GM12878 (cell line): ENCODE data around the gene RHBDF2. TPM values are rescaled to one million over a fixed set of nuclear protein-coding genes. Genes with fewer than 3 reads are reported as not detected.
A peak's percentile ranks its signal among the peaks of the same experiment; 100 is the strongest.

Source experiments
- ATAC-seq: fragments of 200-7000 bp; cut with Tn5 transposase; 3 replicates; pipeline ENCODE4 v1.9.1; 2020; ENCODE audit warnings: mild to moderate bottlenecking, moderate library complexity
- BruUV-seq: library from RNA; stranded (reverse); fragments of 400-500 nt; replicated peaks from 2 replicates; lab custom pipeline; 2021; lab: Mats Ljungman, UMichigan
- CTCF ChIA-PET: fragments of 300-600 bp; sonication (Branson Sonifier 250); formaldehyde crosslinking; extraction: SDS; loops from one replicate; lab custom pipeline; 2021; ENCODE audit warnings: inconsistent platforms; lab: Yijun Ruan, JAX
- POLR2A ChIA-PET: fragments of 350-600 bp; formaldehyde crosslinking; extraction: SDS; loops from one replicate; lab custom pipeline; 2021; ENCODE audit warnings: inconsistent platforms; lab: Charles Lee
- RAD21 ChIA-PET: fragments of 300-600 bp; sonication (Branson Sonifier 250); formaldehyde crosslinking; loops from one replicate; lab custom pipeline; 2023; ENCODE audit warnings: antibody characterized with exemption; ENCODE audit not compliant: unreplicated experiment; lab: Charles Lee
- SMC1A ChIA-PET: fragments of 300-600 bp; sonication (Branson Sonifier 250); formaldehyde crosslinking; loops from one replicate; lab custom pipeline; 2023; ENCODE audit not compliant: unreplicated experiment, uncharacterized antibody; lab: Charles Lee
- DNase-seq: peaks from one replicate; pipeline ENCODE4 v3.0.0-alpha.2; 2011; ENCODE audit warnings: low read depth, low spot score
- FAIRE-seq: peaks from 3 replicates; lab custom pipeline; 2011; peaks lifted over from hg19 to GRCh38; lab: Jason Lieb, UNC
- H2AFZ ChIP-seq: 2 replicates; pipeline ENCODE4 v1.6.0; 2011; ENCODE audit warnings: low read depth, low read length, control low read depth; ENCODE audit not compliant: control insufficient read depth
- H3K27ac ChIP-seq: 2 replicates; pipeline ENCODE4 v1.5.1; 2011; ENCODE audit warnings: control low read depth; ENCODE audit not compliant: control insufficient read depth, insufficient read depth
- H3K27me3 ChIP-seq, 2 experiments: replicated peaks in 1 of 2; 2 replicates each; pipeline versions ENCODE4 v1.6.0 to v1.6.1; 2011; ENCODE audit warnings: low read length in 1 of 2; ENCODE audit not compliant: control insufficient read depth in 2 of 2, insufficient read depth in 2 of 2
- H3K36me3 ChIP-seq, 2 experiments: 2 replicates each; pipeline ENCODE4 v1.5.1; 2011; ENCODE audit warnings: low read length in 1 of 2; ENCODE audit not compliant: control insufficient read depth in 2 of 2, insufficient read depth in 2 of 2
- H3K4me1 ChIP-seq: 2 replicates; pipeline ENCODE4 v1.6.1; 2011; ENCODE audit warnings: mild to moderate bottlenecking, low read length, moderate library complexity, mixed read lengths; ENCODE audit not compliant: control insufficient read depth, insufficient read depth
- H3K4me2 ChIP-seq: 2 replicates; pipeline ENCODE4 v1.6.0; 2011; ENCODE audit warnings: control low read depth; ENCODE audit not compliant: control insufficient read depth, insufficient read depth
- H3K4me3 ChIP-seq: fragments of 200-600 bp; sonication (generic); 2 replicates; pipeline ENCODE4 v1.5.1; 2016
- H3K79me2 ChIP-seq: 2 replicates; pipeline ENCODE4 v1.6.0; 2011; ENCODE audit warnings: low read length; ENCODE audit not compliant: control insufficient read depth, insufficient read depth
- H3K9ac ChIP-seq: 2 replicates; pipeline ENCODE4 v1.8.0; 2011; ENCODE audit warnings: low read length, control low read depth, mixed read lengths; ENCODE audit not compliant: control insufficient read depth, insufficient read depth
- H3K9me3 ChIP-seq: replicated peaks from 3 replicates; pipeline ENCODE4 v1.5.1; 2011; ENCODE audit warnings: mild to moderate bottlenecking, low read length; ENCODE audit not compliant: control insufficient read depth, insufficient read depth
- H4K20me1 ChIP-seq: 2 replicates; pipeline ENCODE4 v1.6.0; 2011; ENCODE audit not compliant: control insufficient read depth, insufficient read depth
- ATF7 ChIP-seq: fragments of 450-650 bp; IDR thresholded peaks from 2 replicates; pipeline ENCODE4 v1.6.1; 2016; ENCODE audit warnings: low read depth, mild to moderate bottlenecking
- CHD4 ChIP-seq: fragments of 200-600 bp; sonication (generic); IDR thresholded peaks from 2 replicates; pipeline ENCODE4 v1.6.1; 2016; ENCODE audit warnings: mild to moderate bottlenecking
- CREB1 ChIP-seq: IDR thresholded peaks from 2 replicates; pipeline ENCODE4 v1.6.1; 2012; ENCODE audit warnings: low read depth, mild to moderate bottlenecking, inconsistent platforms
- IKZF2 ChIP-seq, 2 experiments: fragments of 450-650 bp; IDR thresholded peaks; 2 replicates each; pipeline ENCODE4 v1.6.1; 2017; ENCODE audit warnings: mild to moderate bottlenecking in 2 of 2, moderate library complexity in 2 of 2
- MEF2B ChIP-seq: fragments of 450-650 bp; IDR thresholded peaks from 2 replicates; pipeline ENCODE4 v1.6.1; 2018; ENCODE audit warnings: mild to moderate bottlenecking, moderate library complexity; ENCODE audit not compliant: partially characterized antibody, poor library complexity, severe bottlenecking
- MTA3 ChIP-seq: IDR thresholded peaks from 2 replicates; pipeline ENCODE4 v1.6.1; 2012; ENCODE audit warnings: low read length, inconsistent platforms, borderline replicate concordance
- NBN ChIP-seq: fragments of 450-650 bp; IDR thresholded peaks from 2 replicates; pipeline ENCODE4 v1.6.1; 2016
- NFIC ChIP-seq: IDR thresholded peaks from 2 replicates; pipeline ENCODE4 v1.6.1; 2012; ENCODE audit warnings: low read depth, mild to moderate bottlenecking, inconsistent platforms, low read length, moderate library complexity
- NFYB ChIP-seq: IDR thresholded peaks from 2 replicates; pipeline ENCODE4 v1.6.1; 2011; ENCODE audit warnings: low read depth, mild to moderate bottlenecking, low read length, improper control_type of control experiment, moderate library complexity; ENCODE audit not compliant: insufficient read depth
- RUNX3 ChIP-seq: IDR thresholded peaks from 2 replicates; pipeline ENCODE4 v1.6.1; 2012; ENCODE audit warnings: low read length, inconsistent platforms
- SMAD1 ChIP-seq: fragments of 450-650 bp; IDR thresholded peaks from 2 replicates; pipeline ENCODE4 v1.6.1; 2018; ENCODE audit warnings: mild to moderate bottlenecking, low read depth; ENCODE audit not compliant: partially characterized antibody
- SP1 ChIP-seq: IDR thresholded peaks from one replicate; pipeline ENCODE4 v1.6.1; 2011; ENCODE audit warnings: low read depth, low read length
- TARDBP ChIP-seq: IDR thresholded peaks from 2 replicates; pipeline ENCODE4 v1.6.1; 2016; ENCODE audit warnings: borderline replicate concordance
- YY1 ChIP-seq: IDR thresholded peaks from 2 replicates; pipeline ENCODE4 v1.6.1; 2011; ENCODE audit warnings: low read depth, mild to moderate bottlenecking, low read length
- ZNF384 ChIP-seq: IDR thresholded peaks from 2 replicates; pipeline ENCODE4 v1.6.1; 2012; ENCODE audit warnings: low read depth, mild to moderate bottlenecking, low read length, improper control_type of control experiment, borderline replicate concordance
- WGBS: methylation state at CpG from one replicate; pipeline ENCODE4 v1.1.6; 2016; ENCODE audit warnings: low lambda C conversion rate; ENCODE audit not compliant: insufficient replicate concordance, insufficient coverage; ENCODE audit errors: missing lambda C conversion rate; 5-methylcytosine and 5-hydroxymethylcytosine counted together
- in situ Hi-C: fragments of 300-500 bp; cut with MboI; formaldehyde crosslinking; loops from 9 replicates; pipeline ENCODE4 v1.14.3; 2018; ENCODE audit warnings: mixed read lengths
- intact Hi-C: fragments of 100-400 bp; cut with micrococcal nuclease; formaldehyde crosslinking; loops from one replicate; pipeline ENCODE4 v1.14.2; 2022; ENCODE audit not compliant: unreplicated experiment
- polyA plus RNA-seq, 11 experiments: library from polyadenylated mRNA; depleted of rRNA in 4 of 11; unstranded in 6 of 11; stranded (reverse) in 5 of 11; fragments of >200 nt; fragmentation: Nextera tagmentation in 4 of 11; fragmentation: Illumina TruSeq in 1 of 11; extraction: Ambion mirVana in 4 of 11; extraction: Trizol in 1 of 11; gene quantifications; 1 replicate in 1 of 11; 2 replicates in 10 of 11; pipeline versions ENCODE4 v1.2.1 to v1.2.3, GENCODE V29; 2011 to 2016; ENCODE audit warnings: inconsistent platforms in 2 of 11, missing spikeins in 2 of 11, low read depth in 1 of 11
- total RNA-seq, 4 experiments: library from RNA; depleted of rRNA in 3 of 4; stranded (reverse); fragments of >200 nt in 3 of 4; fragmentation: Illumina TruSeq in 1 of 4; extraction: Trizol in 1 of 4; gene quantifications; 2 replicates each; pipeline versions ENCODE4 v1.2.1 to v1.2.3, GENCODE V29; 2013 to 2021

RHBDF2 gene
- total and polyA plus RNA-seq, 10 of the 15 experiments (the other 5 are each of a cell fraction or from before 2014, with no cell fraction given) = 0.97 to 43.0 (median 18.7) TPM

DNA sequence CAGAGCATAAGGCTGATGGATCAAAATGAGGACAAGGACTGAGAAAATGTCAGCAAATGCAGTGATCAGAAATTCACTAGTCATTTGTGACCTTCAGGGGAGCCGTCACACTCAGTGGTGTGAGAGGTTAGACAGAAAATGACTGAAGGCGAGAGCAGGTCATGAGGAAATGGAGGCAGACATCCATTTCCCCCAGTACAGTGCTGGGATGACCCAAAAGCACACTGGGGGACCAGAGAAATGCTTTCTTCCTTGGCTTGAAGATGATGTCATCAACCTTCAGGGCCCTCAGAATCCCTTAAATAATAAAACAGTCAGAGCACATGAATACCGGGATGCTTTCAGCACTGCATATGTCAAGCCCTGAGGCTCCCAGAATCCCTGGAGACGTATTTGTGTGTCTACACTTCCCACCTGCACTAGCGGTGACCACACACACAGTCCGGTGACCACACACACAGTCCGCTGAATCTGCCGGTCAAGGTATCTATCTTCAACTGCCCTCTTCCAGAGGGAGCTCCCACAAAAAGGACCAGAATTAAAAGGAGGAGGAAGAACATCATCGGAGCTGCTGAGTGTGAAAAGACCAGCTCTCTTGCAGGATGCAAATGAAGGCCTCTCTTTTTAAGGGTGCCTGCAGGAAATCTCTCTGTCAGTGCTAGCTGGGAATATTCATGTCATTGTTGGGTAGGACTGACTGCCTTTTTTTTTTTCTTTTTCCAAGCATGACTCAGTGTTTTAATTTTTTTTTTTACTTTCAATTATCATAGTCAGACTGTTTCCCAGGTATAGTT lies 56.5 kb downstream of the RHBDF2 start:
- POLR2A ChIA-PET = interaction anchor here (0.5 to 1.1 kb wide), 4 partner anchors 9 to 189 kb away, joined by 3 read pairs; no protein-coding TSS in a partner anchor
- in situ Hi-C loops = no loop called here
- FAIRE-seq (no peak), ATAC-seq (peak; percentile 59), DNase-seq (no peak)
- H4K20me1 ChIP-seq = no peaks in the 10 kb centered on the region
- peaks cover 0 to 6% of the 10 kb centered on the region in 2 experiments; a peak in 2 of 4 replicates for H3K36me3 ChIP-seq
- peaks cover 94% of the 10 kb centered on the region for H3K79me2 ChIP-seq
- RAD21 ChIA-PET = interaction anchor here (0.8 to 1.9 kb wide), 3 partner anchors 14 to 113 kb away, joined by 3 to 8 read pairs (median 4); no protein-coding TSS in a partner anchor
- peak overlapping the region; percentile 46; the same call in 1 of the 2 replicates for H2AFZ ChIP-seq
- CTCF ChIA-PET = interaction anchor here (0.6 to 2.3 kb wide), 11 partner anchors 9 to 336 kb away, joined by 3 to 9 read pairs (median 5); partner anchors contain the start of gene UBE2O
- H3K4me2 ChIP-seq = peak overlapping the region; percentile 75
- TF ChIP-seq NBN (no peak), NFIC (0 out of 2 replicates have a peak, but pooled peaks have one; percentile 12), ATF7 (peak; percentile 73), MTA3 (no peak), IKZF2 (IDR thresholded peaks at IDR 0.05) (0 out of 4 replicates have a peak, but pooled peaks of 1 of the 2 experiments have one; percentile 14), SMAD1 (no peak), RUNX3 (peak; percentile 40), MEF2B (no peak), CHD4 (no peak), ZNF384 (no peak), CREB1 (0 out of 2 replicates have a peak, but pooled peaks have one; percentile 23), NFYB (no peak), YY1 (peak; percentile 74; the same call in 1 of the 2 replicates), TARDBP (no peak), SP1 (no peak)
- intact Hi-C loops = no loop called here
- peak overlapping the region; percentile 44 for H3K9ac ChIP-seq
- TSS peak; percentile 14 for BruUV-seq
- H3K4me3 ChIP-seq = peak overlapping the region; percentile 44; the same call in 1 of the 2 replicates
- peak overlapping the region; percentile 61 for H3K27ac ChIP-seq
- no peaks in the 10 kb centered on the region for H3K27me3 ChIP-seq
- SMC1A ChIA-PET = interaction anchor here (0.7 to 2.8 kb wide), 7 partner anchors 9 to 337 kb away, joined by 3 to 12 read pairs (median 4); no protein-coding TSS in a partner anchor
- peaks cover 65% of the 10 kb centered on the region for H3K4me1 ChIP-seq
- H3K9me3 ChIP-seq = no peaks in the 10 kb centered on the region
- 9% methylated on average over 9 of the region's 9 CpGs for WGBS
